Keratinocyte (primary cell): ENCODE results near the gene MYO1H.
"Not testable (repeated sequence)": the region's sequence is repeated elsewhere in the genome, so short reads cannot be mapped to it uniquely, and the experiment has no call there.

Experiments used
- CTCF ChIP-seq, 3 experiments: IDR thresholded peaks in 1 of 3; conservative IDR thresholded peaks in 1 of 3; optimal IDR thresholded peaks in 1 of 3; 2 replicates in 2 of 3; 3 replicates in 1 of 3; pipeline versions ENCODE3 to v1.5.1; 2011; ENCODE audit warnings: low read length in 3 of 3, mild to moderate bottlenecking in 3 of 3, moderate library complexity in 2 of 3, control low read depth in 1 of 3, inconsistent platforms in 1 of 3; ENCODE audit not compliant: insufficient read depth in 2 of 3; ENCODE audit errors: extremely low read depth in 1 of 3
- EZH2 ChIP-seq: IDR thresholded peaks from one replicate; pipeline ENCODE4 v1.6.1; 2012; ENCODE audit warnings: inconsistent platforms, mild to moderate bottlenecking, low read length, moderate library complexity

- not testable (repeated sequence) for TF ChIP-seq CTCF (optimal IDR thresholded peaks at IDR 0.05 in 1 of 3, IDR thresholded peaks at IDR 0.05 in 1 of 3, conservative IDR thresholded peaks at IDR 0.05 in 1 of 3; ENCODE audit: extremely low read depth in 1 of 3, insufficient read depth in 2 of 3, low read length in 3 of 3); EZH2
Observed at GRCh38 chr12:109404841-109405240, 57.1 kb downstream of the MYO1H start.
